Skeletal muscle tissue (tissue), 4 donors: ENCODE results near the gene LRBA. TPM values are rescaled to one million over a fixed set of nuclear protein-coding genes. Genes with fewer than 3 reads are reported as not detected.
"Not testable (repeated sequence)": the region's sequence is repeated elsewhere in the genome, so short reads cannot be mapped to it uniquely, and the experiment has no call there.

Source experiments
- H3K27ac ChIP-seq: one replicate; pipeline ENCODE4 v1.7.0; 2013; ENCODE audit warnings: mild to moderate bottlenecking, low read depth, low read length, inconsistent platforms
- H3K27me3 ChIP-seq, 3 donors: one replicate each; pipeline ENCODE4 v1.7.0; 2013; ENCODE audit warnings: low read length in 3 of 3; ENCODE audit not compliant: control insufficient read depth in 3 of 3, insufficient read depth in 3 of 3
- H3K36me3 ChIP-seq, 3 donors: one replicate each; pipeline ENCODE4 v1.7.0; 2013; ENCODE audit warnings: low read length in 3 of 3; ENCODE audit not compliant: control insufficient read depth in 3 of 3, insufficient read depth in 3 of 3
- H3K4me1 ChIP-seq, 3 donors: one replicate each; pipeline ENCODE4 v1.7.0; 2013; ENCODE audit warnings: low read length in 3 of 3, mild to moderate bottlenecking in 3 of 3; ENCODE audit not compliant: control insufficient read depth in 3 of 3, insufficient read depth in 3 of 3
- H3K4me3 ChIP-seq, 3 donors: one replicate each; pipeline ENCODE4 v1.7.0; 2013; ENCODE audit warnings: low read length in 3 of 3
- H3K9ac ChIP-seq, 3 donors: one replicate each; pipeline ENCODE4 v1.7.0; 2013; ENCODE audit warnings: low read length in 3 of 3, mild to moderate bottlenecking in 3 of 3, moderate library complexity in 2 of 3, low read depth in 1 of 3
- H3K9me3 ChIP-seq, 3 donors: one replicate each; pipeline ENCODE4 v1.7.0; 2013; ENCODE audit warnings: low read length in 3 of 3; ENCODE audit not compliant: control insufficient read depth in 3 of 3
- total RNA-seq: library from RNA; depleted of rRNA; stranded (reverse); fragments of >200 nt; gene quantifications from one replicate; pipeline ENCODE4 v1.2.3, GENCODE V29; 2014
- donor health status: Osteomylitis.

The LRBA gene
- total RNA-seq, 1 donor from 2014 or later = 58.5 TPM

GRCh38 chr4:150931005-150931404 lies 84.1 kb downstream of the LRBA start:
- Histone ChIP-seq H3K36me3 (no peaks in the 10 kb centered on the region), H3K9me3 (no peaks in the 10 kb centered on the region), H3K4me3 (no peak overlapping the region), H3K27ac (no peak overlapping the region), H3K27me3 (no peaks in the 10 kb centered on the region), H3K9ac (no peak overlapping the region), H3K4me1 (no peaks in the 10 kb centered on the region)

GRCh38 chr4:150923945-150924344 lies 91.1 kb downstream of the LRBA start:
- no peak overlapping the region for H3K9ac ChIP-seq
- no peaks in the 10 kb centered on the region for H3K36me3 ChIP-seq
- H3K9me3 ChIP-seq = no peaks in the 10 kb centered on the region
- no peaks in the 10 kb centered on the region for H3K4me1 ChIP-seq
- H3K27ac ChIP-seq = no peak overlapping the region
- H3K27me3 ChIP-seq = no peaks in the 10 kb centered on the region
- H3K4me3 ChIP-seq = no peak overlapping the region

GRCh38 chr4:150921486-150921885 lies 93.6 kb downstream of the LRBA start:
- not testable (repeated sequence) for H3K4me3 ChIP-seq, H3K36me3 ChIP-seq, H3K27me3 ChIP-seq, H3K9ac ChIP-seq, H3K27ac ChIP-seq, H3K9me3 ChIP-seq, H3K4me1 ChIP-seq

- not testable (repeated sequence) for H3K27ac ChIP-seq, H3K27me3 ChIP-seq, H3K9ac ChIP-seq, H3K9me3 ChIP-seq, H3K4me1 ChIP-seq, H3K4me3 ChIP-seq
- H3K36me3 ChIP-seq = peaks cover 0 to 11% (median 5%) of the 10 kb centered on the region in 3 donors
These were observed 96.5 kb downstream of the LRBA start for GRCh38 chr4:150918562-150918961.

GRCh38 chr4:150911326-150911725 lies 103.8 kb downstream of the LRBA start:
- Histone ChIP-seq H3K27me3 (no peaks in the 10 kb centered on the region), H3K36me3 (peaks cover 0 to 14% (median 9%) of the 10 kb centered on the region in 3 donors), H3K4me1 (no peaks in the 10 kb centered on the region), H3K9me3 (no peaks in the 10 kb centered on the region), H3K27ac (no peak overlapping the region), H3K4me3 (no peak overlapping the region), H3K9ac (no peak overlapping the region)

- no peak overlapping the region for H3K27ac ChIP-seq
- no peak overlapping the region for H3K9ac ChIP-seq
- no peaks in the 10 kb centered on the region for H3K9me3 ChIP-seq
- H3K4me3 ChIP-seq = no peak overlapping the region
- no peaks in the 10 kb centered on the region for H3K27me3 ChIP-seq
- peaks cover 0 to 11% (median 9%) of the 10 kb centered on the region in 3 donors for H3K36me3 ChIP-seq
- no peaks in the 10 kb centered on the region for H3K4me1 ChIP-seq
These were observed 106.0 kb downstream of the LRBA start for GRCh38 chr4:150909116-150909515.

- Histone ChIP-seq H3K36me3 (peaks cover 0 to 3% (median 0%) of the 10 kb centered on the region in 3 donors), H3K27ac (no peak overlapping the region), H3K4me1 (no peaks in the 10 kb centered on the region), H3K27me3 (no peaks in the 10 kb centered on the region), H3K9ac (no peak overlapping the region), H3K9me3 (no peaks in the 10 kb centered on the region), H3K4me3 (no peak overlapping the region)
These were observed 108.0 kb downstream of the LRBA start for GRCh38 chr4:150906987-150907633.

- Histone ChIP-seq H3K36me3 (peaks cover 0 to 7% (median 0%) of the 10 kb centered on the region in 3 donors), H3K4me3 (no peak overlapping the region), H3K9me3 (no peaks in the 10 kb centered on the region), H3K4me1 (no peaks in the 10 kb centered on the region), H3K27me3 (no peaks in the 10 kb centered on the region), H3K27ac (no peak overlapping the region), H3K9ac (no peak overlapping the region)
These were observed 110.4 kb downstream of the LRBA start for GRCh38 chr4:150904671-150905070.

GRCh38 chr4:150903603-150904002 lies 111.5 kb downstream of the LRBA start:
- Histone ChIP-seq H3K9ac (no peak overlapping the region), H3K27ac (no peak overlapping the region), H3K36me3 (peaks cover 0 to 11% (median 0%) of the 10 kb centered on the region in 3 donors), H3K27me3 (no peaks in the 10 kb centered on the region), H3K4me1 (no peaks in the 10 kb centered on the region), H3K4me3 (no peak overlapping the region), H3K9me3 (no peaks in the 10 kb centered on the region)

- Histone ChIP-seq H3K27me3 (no peaks in the 10 kb centered on the region), H3K4me3 (no peak overlapping the region), H3K9ac (no peak overlapping the region), H3K36me3 (peaks cover 0 to 8% (median 0%) of the 10 kb centered on the region in 3 donors), H3K27ac (no peak overlapping the region), H3K9me3 (no peaks in the 10 kb centered on the region), H3K4me1 (no peaks in the 10 kb centered on the region)
These were observed 118.6 kb downstream of the LRBA start for GRCh38 chr4:150896497-150896896.
